Measurements from ENCODE around the gene IDH2. TPM values are rescaled to one million over a fixed set of nuclear protein-coding genes. Genes with fewer than 3 reads are reported as not detected.
A peak's percentile ranks its signal among the peaks of the same experiment; 100 is the strongest.

IDH2 gene
- total RNA-seq, 2 donors from 2014 or later = 45.0 to 48.8 TPM

- peak overlapping the region; percentile 93 for H3K27ac Mint-ChIP-seq
- H3K4me1 Mint-ChIP-seq = peaks cover 49% of the 10 kb centered on the region
- peaks cover 2% of the 10 kb centered on the region for H3K36me3 Mint-ChIP-seq (ENCODE audit: low read depth)
- no peak overlapping the region for H3K4me3 Mint-ChIP-seq
- no peak for ATAC-seq
- H3K9me3 ChIP-seq (ENCODE audit: control insufficient read depth, low read length, poor library complexity, severe bottlenecking) = no peaks in the 10 kb centered on the region
- no peaks in the 10 kb centered on the region for H3K27me3 Mint-ChIP-seq
- no peak for DNase-seq
Measured at GRCh38 chr15:90036806-90037510, 65.3 kb downstream of the IDH2 start.

GRCh38 chr15:90036343-90036742 is 65.9 kb downstream of the IDH2 start:
- ATAC-seq (no peak), DNase-seq (no peak)
- Mint-ChIP-seq H3K4me1 (peaks cover 50% of the 10 kb centered on the region), H3K27me3 (no peaks in the 10 kb centered on the region), H3K4me3 (no peak overlapping the region), H3K36me3 (ENCODE audit: low read depth) (peaks cover 2% of the 10 kb centered on the region), H3K27ac (peak overlapping the region; percentile 93)
- H3K9me3 ChIP-seq (ENCODE audit: control insufficient read depth, low read length, poor library complexity, severe bottlenecking) = no peaks in the 10 kb centered on the region

- Mint-ChIP-seq H3K4me1 (peaks cover 46% of the 10 kb centered on the region), H3K4me3 (peak overlapping the region; percentile 36), H3K27ac (peak overlapping the region; percentile 93), H3K36me3 (ENCODE audit: low read depth) (peaks cover 2% of the 10 kb centered on the region), H3K27me3 (no peaks in the 10 kb centered on the region)
- no peaks in the 10 kb centered on the region for H3K9me3 ChIP-seq (ENCODE audit: control insufficient read depth, low read length, poor library complexity, severe bottlenecking)
- no peak for DNase-seq
- no peak for ATAC-seq
Measured at GRCh38 chr15:90035840-90036230, 66.4 kb downstream of the IDH2 start.

- DNase-seq = no peak
Measured at GRCh38 chr15:90035095-90035839, 67.0 kb downstream of the IDH2 start.

GRCh38 chr15:90033448-90033847 is 68.8 kb downstream of the IDH2 start:
- peak overlapping the region; percentile 93 for H3K27ac Mint-ChIP-seq
- H3K4me1 Mint-ChIP-seq = peaks cover 40% of the 10 kb centered on the region
- DNase-seq = no peak
- H3K27me3 Mint-ChIP-seq = no peaks in the 10 kb centered on the region
- H3K4me3 Mint-ChIP-seq = peak overlapping the region; percentile 86
- H3K36me3 Mint-ChIP-seq (ENCODE audit: low read depth) = peaks cover 4% of the 10 kb centered on the region
- no peak for ATAC-seq
- no peaks in the 10 kb centered on the region for H3K9me3 ChIP-seq (ENCODE audit: control insufficient read depth, low read length, poor library complexity, severe bottlenecking)

More at GRCh38 chr15:90035095-90035839, 67.0 kb downstream of the IDH2 start:
- peak overlapping the region; percentile 36 for H3K4me3 Mint-ChIP-seq
- H3K9me3 ChIP-seq (ENCODE audit: control insufficient read depth, low read length, poor library complexity, severe bottlenecking) = no peaks in the 10 kb centered on the region
- H3K36me3 Mint-ChIP-seq (ENCODE audit: low read depth) = peaks cover 2% of the 10 kb centered on the region
- no peak for ATAC-seq
- H3K27me3 Mint-ChIP-seq = no peaks in the 10 kb centered on the region
- H3K27ac Mint-ChIP-seq = peak overlapping the region; percentile 93
- peaks cover 43% of the 10 kb centered on the region for H3K4me1 Mint-ChIP-seq

Other genes starting within 250 kb of the IDH2 start
- 10 to 100 TPM; 28.0 to 29.1 TPM for gene AP3S2, start 208.5 kb downstream of the IDH2 start, total RNA-seq
- under 1 TPM in 1 of 2 donors, not detected in 1; 0.13 TPM for gene ARPIN, start 189.5 kb downstream of the IDH2 start, total RNA-seq
- 10 to 100 TPM; 11.7 to 14.4 TPM for gene ZNF710, start 101.1 kb downstream of the IDH2 start, total RNA-seq
- gene SEMA4B, start 98.9 kb upstream of the IDH2 start, total RNA-seq = 10 to 100 TPM; 15.4 to 23.4 TPM
- gene CIB1, start 131.5 kb upstream of the IDH2 start, total RNA-seq = 100 to 1,000 TPM; 166 to 183 TPM
- 1 to 10 TPM; 3.7 to 4.6 TPM for gene GDPGP1, start 131.7 kb upstream of the IDH2 start, total RNA-seq
- under 1 TPM in 1 of 2 donors, not detected in 1; 0.29 TPM for gene TTLL13, start 147.1 kb upstream of the IDH2 start, total RNA-seq
- 10 to 100 TPM; 48.0 to 51.0 TPM for gene NGRN, start 163.2 kb upstream of the IDH2 start, total RNA-seq
- under 1 TPM in 1 of 2 donors, not detected in 1; 0.15 TPM for gene ZNF774, start 249.8 kb upstream of the IDH2 start, total RNA-seq